GM19395 (cell line): ENCODE measurements around the gene ZFPL1.
A peak's percentile ranks its signal among the peaks of the same experiment; 100 is the strongest.
"Not testable (repeated sequence)": the region's sequence is repeated elsewhere in the genome, so short reads cannot be mapped to it uniquely, and the experiment has no call there.

Experiments
- ATAC-seq: cut with Tn5 transposase; IDR thresholded peaks from one replicate; pipeline ENCODE4 v1.9.1; 2021; ENCODE audit warnings: mild to moderate bottlenecking, moderate library complexity; ENCODE audit not compliant: unreplicated experiment

Gene ZFPL1

DNA sequence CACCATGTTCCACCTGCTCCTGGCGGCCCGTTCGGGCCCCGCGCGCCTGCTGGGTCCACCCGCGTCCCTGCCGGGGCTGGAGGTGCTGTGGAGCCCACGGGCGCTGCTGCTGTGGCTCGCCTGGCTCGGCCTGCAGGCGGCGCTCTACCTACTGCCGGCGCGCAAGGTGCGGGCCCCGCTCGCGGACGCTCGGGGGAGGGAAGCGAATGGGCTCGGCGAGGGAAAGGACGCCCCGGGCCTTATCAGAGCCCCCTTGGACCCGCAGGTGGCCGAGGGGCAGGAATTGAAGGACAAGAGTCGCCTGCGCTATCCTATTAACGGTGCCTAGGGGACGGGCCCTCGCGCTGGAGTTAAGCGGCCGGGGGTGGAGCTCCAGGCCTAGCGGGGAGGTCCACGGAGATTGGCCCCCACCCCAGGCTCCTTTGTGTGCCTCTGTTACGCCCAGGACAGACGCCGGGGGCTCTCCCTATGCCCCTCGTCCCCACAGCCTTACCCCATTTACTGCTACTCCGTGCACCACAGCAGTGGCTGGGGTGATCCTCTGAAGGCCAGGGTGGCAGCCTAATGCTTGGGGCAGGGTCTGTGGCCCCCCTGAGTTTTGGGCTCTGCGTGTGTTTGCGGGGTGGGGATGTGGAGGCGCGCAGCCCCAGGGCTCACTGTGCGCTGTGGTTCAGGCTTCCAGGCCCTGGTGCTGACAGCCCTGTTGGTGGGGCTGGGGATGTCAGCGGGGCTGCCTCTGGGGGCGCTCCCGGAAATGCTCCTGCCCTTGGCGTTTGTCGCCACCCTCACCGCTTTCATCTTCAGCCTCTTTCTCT is 28.7 kb downstream of the ZFPL1 start:
- no peak for ATAC-seq

DNA sequence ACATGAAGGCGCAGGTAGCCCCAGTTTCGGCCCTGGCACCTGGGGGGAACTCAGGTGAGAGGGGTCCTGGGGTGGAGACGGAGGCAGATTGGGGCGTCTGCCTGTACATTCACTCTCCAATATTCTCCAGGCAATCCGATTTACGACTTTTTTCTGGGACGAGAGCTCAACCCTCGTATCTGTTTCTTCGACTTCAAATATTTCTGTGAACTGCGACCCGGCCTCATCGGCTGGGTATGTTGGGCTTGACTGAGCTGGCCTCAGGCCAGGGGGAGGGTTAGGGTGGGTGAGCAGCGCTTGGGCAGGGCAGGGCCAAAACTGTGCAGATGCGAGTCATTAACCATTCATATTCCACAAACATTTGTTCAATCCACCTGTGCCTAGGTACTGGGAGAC is 29.3 kb downstream of the ZFPL1 start:
- ATAC-seq = no peak

DNA sequence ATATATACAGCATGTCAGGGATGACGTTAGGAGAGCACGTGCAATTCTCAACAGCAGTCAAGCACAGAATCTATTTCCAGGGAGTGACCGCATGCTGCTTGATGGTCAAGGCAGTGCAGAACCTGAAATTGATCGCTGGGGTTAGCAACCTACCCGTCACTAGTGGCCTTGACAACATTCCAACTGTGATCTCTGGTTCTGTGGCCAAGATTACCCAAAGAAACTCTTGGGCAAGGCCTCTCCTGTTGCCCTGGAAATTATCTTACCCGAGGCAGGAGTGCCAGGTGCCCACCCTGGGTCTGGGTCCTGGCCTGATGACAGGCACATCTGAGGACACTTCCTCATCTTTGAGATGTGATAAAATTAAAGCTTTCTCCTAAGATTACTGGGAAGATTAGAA is 29.8 kb downstream of the ZFPL1 start:
- no peak for ATAC-seq

DNA sequence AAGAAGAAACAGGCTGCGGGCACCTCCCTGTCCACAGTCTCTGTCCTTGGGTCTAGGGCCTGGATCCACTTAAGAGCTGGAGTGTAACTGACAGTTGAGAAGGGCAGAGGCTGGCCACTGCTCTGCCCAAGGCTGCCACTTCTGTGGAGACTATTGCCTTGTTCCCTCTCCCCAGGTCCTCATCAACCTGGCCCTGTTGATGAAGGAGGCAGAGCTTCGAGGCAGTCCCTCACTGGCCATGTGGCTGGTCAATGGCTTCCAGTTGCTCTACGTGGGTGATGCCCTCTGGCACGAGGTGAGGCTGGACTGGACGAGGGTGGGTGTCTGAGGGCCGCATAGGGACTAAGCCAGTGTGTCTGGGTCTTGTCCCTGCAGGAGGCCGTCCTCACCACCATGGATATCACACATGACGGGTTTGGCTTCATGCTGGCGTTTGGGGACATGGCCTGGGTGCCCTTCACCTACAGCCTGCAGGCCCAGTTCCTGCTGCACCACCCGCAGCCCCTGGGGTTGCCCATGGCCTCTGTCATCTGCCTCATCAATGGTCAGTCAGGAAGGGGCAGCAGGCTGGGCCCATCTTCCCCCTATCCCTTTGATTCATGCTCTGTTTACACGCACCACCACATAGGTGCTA is 30.6 kb downstream of the ZFPL1 start:
- ATAC-seq = no peak

DNA sequence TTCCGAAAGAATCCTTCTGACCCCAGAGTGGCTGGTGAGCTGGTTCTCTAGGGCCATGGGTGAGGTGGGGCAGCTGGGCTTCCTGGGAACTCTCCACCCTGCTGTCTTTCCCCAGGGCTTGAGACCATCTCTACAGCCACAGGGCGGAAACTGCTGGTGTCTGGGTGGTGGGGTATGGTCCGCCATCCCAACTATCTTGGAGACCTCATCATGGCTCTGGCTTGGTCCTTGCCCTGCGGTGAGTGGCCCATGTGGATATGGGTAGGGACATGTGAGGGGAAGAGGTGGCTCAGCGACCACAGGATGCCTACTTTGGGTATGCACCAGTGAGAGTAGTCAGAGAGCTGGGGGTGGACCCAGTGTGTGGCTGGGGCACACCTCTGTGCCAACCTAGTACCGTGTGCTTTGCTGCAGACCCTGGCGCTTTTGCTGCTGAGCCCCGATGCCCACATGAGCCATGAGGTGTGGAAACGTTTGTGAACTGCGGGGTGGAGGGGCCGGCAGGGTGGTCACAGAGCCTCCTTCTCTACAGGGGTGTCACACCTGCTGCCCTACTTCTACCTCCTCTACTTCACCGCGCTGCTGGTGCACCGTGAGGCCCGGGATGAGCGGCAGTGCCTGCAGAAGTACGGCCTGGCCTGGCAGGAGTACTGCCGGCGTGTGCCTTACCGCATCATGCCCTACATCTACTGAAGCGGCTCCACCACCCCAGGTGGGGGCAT is 31.5 kb downstream of the ZFPL1 start:
- ATAC-seq = no peak

DNA sequence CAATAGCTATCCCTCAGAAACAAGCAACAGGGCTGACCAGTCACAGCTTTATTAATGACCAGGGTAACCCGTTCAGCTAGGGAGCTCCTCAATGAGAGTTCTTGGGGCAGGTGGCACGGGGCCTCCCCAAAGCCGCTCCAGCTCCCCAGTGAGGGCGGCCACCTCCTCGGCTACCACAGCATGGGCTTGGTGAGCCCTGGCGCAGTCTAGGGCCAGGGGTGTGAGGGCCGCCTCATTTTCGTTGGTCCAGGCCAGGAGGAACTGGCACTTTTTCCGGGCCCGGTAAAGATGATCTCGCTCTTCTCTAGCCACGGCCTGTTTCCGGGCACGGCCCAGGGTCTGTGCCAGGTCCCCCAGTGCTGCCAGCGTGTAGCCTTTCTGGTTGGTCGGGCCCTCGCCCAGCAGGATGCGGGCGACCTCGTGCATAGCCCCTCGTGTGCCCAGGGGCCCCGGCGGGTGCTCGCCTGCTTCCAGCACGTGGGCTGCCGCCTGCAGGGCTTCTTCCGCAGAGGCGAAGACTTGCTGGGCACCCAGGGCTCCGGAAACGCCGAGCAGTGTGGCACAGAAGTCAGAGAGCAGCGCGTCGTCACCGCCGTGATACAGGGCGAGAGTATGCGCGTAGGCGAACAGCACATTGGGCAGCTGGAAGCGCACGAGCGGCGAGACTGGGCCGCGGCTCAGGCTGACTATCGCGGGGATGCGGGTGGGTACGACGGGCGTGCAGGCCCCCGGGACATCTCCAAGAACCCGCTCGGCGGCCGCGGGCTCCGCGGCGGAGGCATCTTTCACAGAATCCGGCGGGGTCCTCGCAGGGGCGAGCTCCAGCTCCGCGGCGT is 32.6 kb downstream of the ZFPL1 start:
- ATAC-seq = no peak

DNA sequence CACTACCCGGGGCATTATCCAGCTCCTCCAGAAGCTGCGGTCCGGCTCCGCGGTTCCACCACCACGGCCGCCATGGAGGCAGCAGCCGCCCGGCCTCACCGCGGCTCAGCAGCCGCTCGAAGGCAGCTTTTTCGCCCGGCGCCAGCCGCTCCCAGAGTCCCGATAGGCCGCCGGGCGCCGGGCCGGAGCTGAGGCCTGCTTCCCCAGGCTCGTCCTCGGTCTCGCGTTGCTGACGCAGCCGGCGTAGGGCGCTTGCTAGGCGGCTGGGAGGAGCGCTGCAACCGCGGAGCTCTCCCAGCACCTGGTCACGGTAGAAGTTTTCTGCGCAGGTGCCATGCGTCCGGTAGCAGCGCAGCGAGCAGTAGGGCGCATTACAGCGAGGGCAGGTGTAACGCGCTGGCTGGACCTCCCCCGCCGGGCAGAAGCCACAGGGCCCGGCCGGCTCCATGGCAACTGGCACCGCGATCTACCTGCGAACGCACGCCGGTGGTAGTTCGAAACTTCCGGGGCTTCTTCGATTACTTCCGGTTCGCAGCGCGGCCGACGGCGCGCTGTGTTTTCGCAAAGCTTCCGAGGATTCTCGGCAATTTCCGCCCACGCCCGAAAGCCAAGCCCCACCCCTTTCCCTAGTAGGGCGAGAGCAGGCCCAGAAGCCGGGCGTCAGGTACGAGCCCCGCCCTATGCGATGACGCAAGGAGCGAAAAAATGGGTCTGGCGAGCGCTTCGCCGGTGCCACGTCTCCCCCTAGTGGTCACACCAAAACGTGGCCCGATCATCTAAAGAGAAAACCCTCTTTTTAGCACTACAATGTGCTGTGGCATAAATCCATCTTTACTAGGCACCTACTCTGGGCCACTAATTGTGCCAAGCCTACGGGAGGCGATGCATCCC is 33.4 kb downstream of the ZFPL1 start, which contains the start of gene ZNHIT2:
TSS of gene ZNHIT2 (minus strand) at position 496 of the 891 bp plus-strand sequence. CDS start at position 448, 48 bp downstream.
- peak; percentile 63 for ATAC-seq

DNA sequence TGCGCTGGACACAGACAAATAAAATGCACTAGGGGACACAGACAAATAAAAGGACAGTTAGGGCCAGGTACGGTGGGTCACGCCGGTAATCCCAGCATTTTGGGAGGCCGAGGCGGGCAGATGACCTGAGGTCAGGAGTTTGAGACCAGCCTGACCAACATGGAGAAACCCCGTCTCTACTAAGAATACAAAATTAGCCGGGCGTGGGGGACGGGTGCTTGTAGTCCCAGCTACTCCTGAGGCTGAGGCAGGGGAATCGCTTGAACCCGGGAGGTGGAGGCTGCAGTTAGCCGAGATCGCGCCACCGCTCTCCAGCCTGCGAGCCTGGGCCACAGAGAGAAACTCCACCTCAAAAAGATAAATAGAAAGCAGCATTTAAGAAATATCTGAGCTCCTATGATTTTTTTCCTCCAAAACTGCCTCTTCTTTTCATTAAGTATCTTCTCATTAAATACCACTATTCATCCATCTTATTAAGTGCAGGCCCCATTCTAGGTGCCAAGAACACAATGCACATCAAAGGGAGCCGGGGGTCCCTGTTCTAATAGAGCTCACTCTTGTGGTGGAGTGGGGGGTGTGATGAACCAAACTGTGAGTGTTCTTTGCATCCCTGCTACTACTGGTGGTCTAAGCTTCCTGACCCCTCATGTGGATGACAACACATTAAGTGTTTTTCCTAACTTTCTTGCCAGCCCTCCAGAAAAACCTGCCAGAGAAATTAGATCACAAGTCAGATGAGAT is 34.2 kb downstream of the ZFPL1 start:
- ATAC-seq = no peak

GRCh38 chr11:65118891-65119669 is 35.1 kb downstream of the ZFPL1 start:
- not testable (repeated sequence) for ATAC-seq

GRCh38 chr11:65119670-65119995 is 35.6 kb downstream of the ZFPL1 start:
- ATAC-seq = no peak

- no peak for ATAC-seq
Measured at GRCh38 chr11:65120831-65121230, 36.8 kb downstream of the ZFPL1 start.

DNA sequence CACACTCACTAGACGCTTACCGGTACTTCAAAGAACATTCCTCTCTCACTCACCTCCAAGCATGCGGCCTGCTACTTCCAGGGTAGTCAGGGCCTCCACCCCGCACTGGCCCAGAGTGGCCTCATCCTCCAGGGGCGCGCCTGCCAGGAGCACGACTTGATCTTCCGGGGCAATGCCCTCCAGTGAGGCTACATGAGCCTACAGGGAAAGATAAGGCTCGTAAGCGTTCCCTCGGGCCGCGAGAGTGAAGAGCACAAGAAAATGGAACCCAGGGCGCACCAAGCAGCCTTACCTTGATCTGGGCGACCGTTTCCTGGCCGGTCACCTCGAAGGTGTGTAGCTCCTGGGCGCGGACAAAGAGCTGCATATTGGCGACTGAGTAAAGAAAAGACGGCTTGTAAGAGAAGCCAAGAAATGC is 37.4 kb downstream of the ZFPL1 start:
- ATAC-seq = no peak

GRCh38 chr11:65121865-65122696 is 38.1 kb downstream of the ZFPL1 start, which contains the start of the genes FAU and MRPL49:
Gene FAU (minus strand): TSS chr11:65122134. CDS start chr11:65121813, 321 bp downstream.
Gene MRPL49 (plus strand): TSS chr11:65122321. CDS start chr11:65122347, 26 bp downstream.
- peak; percentile 67 for ATAC-seq

DNA sequence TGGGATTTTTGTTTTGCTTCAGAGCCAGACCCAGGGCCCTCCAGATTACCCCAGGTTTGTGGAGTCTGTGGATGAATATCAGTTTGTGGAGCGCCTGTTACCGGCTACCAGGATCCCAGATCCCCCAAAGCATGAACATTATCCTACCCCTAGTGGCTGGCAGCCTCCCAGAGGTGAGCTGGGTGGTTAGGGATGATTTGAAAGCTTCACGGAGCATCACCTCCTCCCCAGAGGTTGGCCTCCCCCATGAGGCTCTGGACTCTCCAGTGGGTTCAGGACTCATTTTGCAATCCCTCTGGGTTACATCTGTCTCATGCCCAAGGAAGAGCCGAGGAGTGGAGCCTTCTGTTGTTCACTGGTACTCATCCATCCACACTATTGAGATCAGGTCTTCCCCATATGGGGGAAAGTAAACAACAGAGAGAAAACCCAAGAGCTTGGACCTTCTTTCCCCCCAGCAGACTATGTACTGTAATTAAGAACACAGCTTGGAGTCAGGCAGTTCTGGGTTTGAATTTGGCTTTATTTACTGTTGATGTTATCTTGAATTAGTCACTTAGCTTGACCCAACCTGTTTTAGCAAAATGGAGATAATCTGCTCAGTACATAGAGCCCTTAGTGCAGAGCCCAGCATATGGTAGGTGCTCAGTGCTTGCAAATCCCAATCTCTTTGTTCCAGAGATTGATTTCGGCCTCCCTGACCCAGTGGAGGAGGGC is 40.6 kb downstream of the ZFPL1 start:
- no peak for ATAC-seq

DNA sequence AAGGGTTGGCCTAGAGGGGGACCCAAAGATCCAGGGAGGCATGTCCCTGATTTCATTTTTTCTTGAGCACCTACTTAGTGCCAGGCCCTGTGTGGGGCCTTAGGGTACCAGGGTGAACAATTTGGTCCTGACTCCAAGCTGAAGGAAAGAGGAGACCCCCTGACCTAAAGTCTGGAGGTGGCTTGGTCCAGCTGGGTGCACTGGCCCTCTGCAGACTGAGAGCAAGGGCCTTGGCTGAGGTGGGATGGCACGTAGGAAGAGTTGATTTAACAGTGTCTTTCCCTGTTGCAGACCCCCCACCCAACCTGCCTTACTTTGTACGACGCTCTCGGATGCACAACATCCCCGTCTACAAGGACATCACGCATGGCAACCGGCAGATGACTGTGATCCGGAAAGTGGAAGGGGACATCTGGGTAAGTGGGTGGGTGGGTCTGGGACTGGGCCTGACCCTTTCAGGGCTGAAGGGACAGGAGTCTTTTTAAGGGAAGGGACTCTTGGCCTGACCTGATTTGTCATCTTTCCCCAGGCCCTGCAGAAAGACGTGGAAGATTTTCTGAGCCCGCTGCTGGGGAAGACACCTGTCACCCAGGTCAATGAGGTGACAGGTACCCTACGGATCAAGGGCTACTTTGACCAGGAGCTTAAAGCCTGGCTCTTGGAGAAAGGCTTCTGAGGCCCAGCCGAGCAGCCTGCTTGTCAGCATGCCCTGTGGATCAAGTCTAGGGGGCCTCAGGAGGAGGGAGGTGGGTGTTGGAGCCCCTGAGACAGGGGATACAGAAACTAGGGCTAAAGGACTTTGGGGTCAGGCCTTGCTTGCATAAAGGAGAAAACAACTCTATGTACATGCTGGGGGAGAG is 41.4 kb downstream of the ZFPL1 start:
- no peak for ATAC-seq
